Neuronal stem cell (in vitro differentiated cells): ENCODE data around the gene KDM6A.
"Not testable (repeated sequence)": the region's sequence is repeated elsewhere in the genome, so short reads cannot be mapped to it uniquely, and the experiment has no call there.

Source experiments
- DNase-seq: peaks from one replicate; pipeline ENCODE4 v3.0.0-alpha.2; 2013; ENCODE audit warnings: low spot score
- H2AFZ ChIP-seq: one replicate; pipeline ENCODE4 v1.6.1; 2013; ENCODE audit warnings: mild to moderate bottlenecking, low read length, inconsistent platforms
- H2AK5ac ChIP-seq: 2 replicates; pipeline ENCODE4 v1.6.1; 2013; ENCODE audit warnings: low read depth, mild to moderate bottlenecking, inconsistent platforms, low read length, moderate library complexity, mixed read lengths
- H2BK120ac ChIP-seq: 2 replicates; pipeline ENCODE4 v1.6.1; 2013; ENCODE audit warnings: low read depth, mild to moderate bottlenecking, inconsistent platforms, low read length, moderate library complexity, mixed read lengths
- H2BK12ac ChIP-seq: one replicate; pipeline ENCODE4 v1.6.1; 2013; ENCODE audit warnings: low read length, inconsistent platforms
- H2BK15ac ChIP-seq: 2 replicates; pipeline ENCODE4 v1.6.1; 2013; ENCODE audit warnings: mild to moderate bottlenecking, low read length, inconsistent platforms, mixed read lengths
- H2BK5ac ChIP-seq: one replicate; pipeline ENCODE4 v1.6.1; 2013; ENCODE audit warnings: inconsistent platforms, mild to moderate bottlenecking, low read length, moderate library complexity
- H3K14ac ChIP-seq: one replicate; pipeline ENCODE4 v1.6.1; 2013; ENCODE audit warnings: low read length, inconsistent platforms
- H3K18ac ChIP-seq: 2 replicates; pipeline ENCODE4 v1.6.1; 2013; ENCODE audit warnings: low read length, inconsistent platforms
- H3K23ac ChIP-seq: 2 replicates; pipeline ENCODE4 v1.6.1; 2013; ENCODE audit warnings: low read depth, mild to moderate bottlenecking, mixed read lengths, low read length, inconsistent platforms; ENCODE audit not compliant: poor library complexity
- H3K27ac ChIP-seq: replicated peaks from 3 replicates; pipeline ENCODE4 v1.5.1; 2013; ENCODE audit warnings: low read length, inconsistent platforms
- H3K27me3 ChIP-seq, 3 experiments: 2 replicates each; pipeline ENCODE4 v1.6.1; 2013; ENCODE audit warnings: low read length in 3 of 3, mild to moderate bottlenecking in 2 of 3, inconsistent platforms in 1 of 3, low read depth in 1 of 3, mixed read lengths in 1 of 3, moderate library complexity in 1 of 3; ENCODE audit not compliant: control insufficient read depth in 3 of 3, insufficient read depth in 3 of 3
- H3K36me3 ChIP-seq, 2 donors: replicated peaks in 1 of 2; 2 replicates each; pipeline ENCODE4 v1.6.1; 2013; ENCODE audit warnings: low read length in 2 of 2; ENCODE audit not compliant: control insufficient read depth in 2 of 2, insufficient read depth in 2 of 2
- H3K4ac ChIP-seq: 2 replicates; pipeline ENCODE4 v1.6.1; 2013; ENCODE audit warnings: inconsistent platforms, mild to moderate bottlenecking, low read length, moderate library complexity
- H3K4me1 ChIP-seq, 2 donors: 1 replicate in 1 of 2; 2 replicates in 1 of 2; pipeline ENCODE4 v1.6.1; 2013; ENCODE audit warnings: low read length in 2 of 2, low read depth in 1 of 2; ENCODE audit not compliant: control insufficient read depth in 2 of 2, insufficient read depth in 1 of 2
- H3K4me2 ChIP-seq: one replicate; pipeline ENCODE4 v1.6.1; 2013; ENCODE audit warnings: mild to moderate bottlenecking, low read length, inconsistent platforms; ENCODE audit not compliant: insufficient read depth, poor library complexity, severe bottlenecking
- H3K4me3 ChIP-seq, 2 donors: 2 replicates each; pipeline ENCODE4 v1.5.1; 2013; ENCODE audit warnings: low read length in 2 of 2, mild to moderate bottlenecking in 2 of 2, inconsistent platforms in 1 of 2, moderate library complexity in 1 of 2
- H3K79me1 ChIP-seq: one replicate; pipeline ENCODE4 v1.6.1; 2013; ENCODE audit warnings: low read depth, mild to moderate bottlenecking, inconsistent platforms, low read length, moderate library complexity
- H3K9ac ChIP-seq: one replicate; pipeline ENCODE4 v1.6.1; 2013; ENCODE audit warnings: mild to moderate bottlenecking, low read depth, low read length, inconsistent platforms; ENCODE audit not compliant: poor library complexity
- H3K9me3 ChIP-seq, 2 donors: replicated peaks in 1 of 2; 2 replicates each; pipeline versions ENCODE3 to v1.6.1; 2013; ENCODE audit warnings: low read length in 2 of 2, mild to moderate bottlenecking in 2 of 2, inconsistent platforms in 1 of 2, low read depth in 1 of 2, mixed read lengths in 1 of 2, moderate library complexity in 1 of 2; ENCODE audit not compliant: control insufficient read depth in 2 of 2, insufficient read depth in 1 of 2
- H4K8ac ChIP-seq: one replicate; pipeline ENCODE4 v1.6.1; 2013; ENCODE audit warnings: low read depth, mild to moderate bottlenecking, inconsistent platforms, low read length, moderate library complexity
- H4K91ac ChIP-seq: one replicate; pipeline ENCODE4 v1.6.1; 2013; ENCODE audit warnings: low read length, low read depth, mild to moderate bottlenecking, inconsistent platforms; ENCODE audit not compliant: poor library complexity
- WGBS, 2 donors: extraction: QIAGEN DNeasy Blood & Tissue Kit; methylation state at CpG; one replicate each; pipeline ENCODE4 v1.1.7; 2013; ENCODE audit warnings: missing lambda C conversion rate in 2 of 2, mixed read lengths in 1 of 2; ENCODE audit not compliant: insufficient read length in 2 of 2, insufficient replicate concordance in 1 of 2; ENCODE audit errors: extremely low coverage in 2 of 2; 5-methylcytosine and 5-hydroxymethylcytosine counted together

The KDM6A gene

DNA sequence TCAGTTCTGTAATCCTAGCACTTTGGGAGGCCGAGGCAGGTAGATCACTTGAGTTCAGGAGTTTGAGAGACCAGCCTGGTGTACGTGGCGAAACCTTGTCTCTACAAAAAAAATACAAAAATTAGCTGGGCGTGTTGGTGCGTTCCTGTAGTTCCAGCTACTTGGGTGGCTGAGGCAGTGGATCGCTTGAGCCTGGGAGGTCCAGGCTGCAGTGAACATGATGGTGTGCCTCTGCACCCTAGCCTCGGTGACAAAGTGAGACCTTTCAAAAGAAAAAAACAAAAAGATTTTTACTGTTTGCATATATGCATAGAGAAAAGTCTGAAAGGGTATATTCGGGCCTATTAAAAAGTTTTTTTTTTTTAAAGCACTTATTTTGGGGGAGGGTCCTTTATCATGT, 76.1 kb downstream of the KDM6A start:
- Histone ChIP-seq H2BK5ac (no peak overlapping the region), H3K9me3 (peaks cover 0 to 20% of the 10 kb centered on the region in 2 donors), H2AK5ac (no peak overlapping the region), H3K14ac (no peak overlapping the region), H3K4me1 (no peaks in the 10 kb centered on the region), H2AFZ (no peak overlapping the region), H3K4ac (no peak overlapping the region), H3K27me3 (no peaks in the 10 kb centered on the region), H3K18ac (no peak overlapping the region), H3K27ac (no peak overlapping the region), H2BK12ac (no peak overlapping the region), H3K4me2 (no peak overlapping the region), H3K4me3 (no peak overlapping the region), H2BK120ac (no peak overlapping the region), H4K91ac (no peak overlapping the region), H3K36me3 (no peaks in the 10 kb centered on the region), H3K79me1 (no peaks in the 10 kb centered on the region), H2BK15ac (no peak overlapping the region), H3K23ac (no peak overlapping the region), H3K9ac (no peak overlapping the region), H4K8ac (no peak overlapping the region)
- no peak for DNase-seq
- WGBS, 2 donors: no CpG with 5 or more reads among the region's 8 CpGs

DNA sequence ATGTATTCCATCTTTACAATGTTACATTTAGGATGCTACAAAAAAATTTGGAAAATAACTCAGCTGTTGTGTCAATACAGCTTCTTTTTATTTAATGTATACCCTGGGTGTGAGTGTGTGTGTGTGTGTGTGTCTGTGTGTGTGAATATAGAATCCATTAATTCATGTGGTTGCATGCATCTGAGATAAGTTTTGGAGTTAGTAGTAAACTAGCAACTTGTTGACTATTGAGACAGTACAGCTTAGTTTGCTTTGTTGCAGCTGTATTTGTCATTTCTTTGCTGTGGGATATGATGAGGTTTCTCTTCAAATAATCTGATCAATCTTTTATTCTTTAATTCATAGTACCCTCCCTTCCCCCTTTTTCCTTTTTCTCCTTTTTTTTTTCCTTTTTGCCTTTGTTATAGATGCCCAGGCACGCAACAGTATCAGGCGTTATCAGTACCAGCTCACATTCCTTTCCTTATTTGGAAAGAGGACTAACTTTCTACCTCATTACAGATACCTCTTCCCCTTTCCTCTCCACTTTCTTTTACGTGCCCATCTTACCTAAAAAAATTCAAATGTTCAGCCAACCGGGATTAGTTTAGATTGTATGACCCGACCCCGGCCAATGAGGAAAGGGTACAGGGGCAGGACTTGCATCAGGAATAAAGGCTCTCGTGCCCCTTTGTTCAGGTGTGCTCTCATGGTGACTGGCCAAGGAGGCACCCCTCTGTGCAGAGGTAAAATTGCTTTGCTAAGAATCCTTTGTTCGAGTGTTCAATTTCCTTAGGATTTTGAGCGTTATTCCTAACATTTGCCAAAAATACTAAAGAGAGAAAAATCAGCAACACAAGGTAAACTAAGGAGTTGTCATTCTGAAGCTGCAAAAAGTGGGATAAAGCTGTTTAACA, 77.7 kb downstream of the KDM6A start:
- H3K27ac ChIP-seq: peak overlapping the region; percentile 64
- not testable (repeated sequence) for H3K9ac ChIP-seq

DNA sequence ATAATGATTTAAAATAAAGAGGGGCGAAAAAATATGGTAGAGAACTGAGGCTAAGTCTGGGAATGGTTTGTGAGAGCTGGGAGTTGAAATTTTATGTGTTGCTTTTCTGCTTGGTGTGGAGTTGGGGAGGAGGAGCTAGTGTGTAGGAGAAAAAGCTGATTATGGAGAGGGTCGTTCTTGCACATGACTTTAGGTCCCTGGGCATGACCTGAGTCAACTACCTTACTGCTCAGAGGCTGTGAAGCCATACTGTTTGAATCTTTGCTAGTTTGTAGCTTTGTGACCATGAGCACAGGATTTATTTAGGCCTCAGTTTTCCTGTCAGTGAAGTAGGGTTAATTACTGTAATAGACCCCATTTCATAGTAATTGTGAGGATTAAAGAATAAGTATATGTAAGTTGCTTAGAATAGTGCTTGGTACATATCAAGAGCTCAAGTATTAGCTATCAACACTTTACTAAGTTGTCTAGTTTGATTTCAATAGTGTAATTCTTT, 78.6 kb downstream of the KDM6A start:
- H2BK12ac ChIP-seq: no peak overlapping the region
- H2BK15ac ChIP-seq: no peak overlapping the region
- no peak overlapping the region for H4K91ac ChIP-seq
- H3K4ac ChIP-seq: no peak overlapping the region
- H3K9ac ChIP-seq: no peak overlapping the region
- H2BK120ac ChIP-seq: no peak overlapping the region
- H3K18ac ChIP-seq: no peak overlapping the region
- H3K14ac ChIP-seq: no peak overlapping the region
- H3K36me3 ChIP-seq: no peaks in the 10 kb centered on the region
- WGBS, 2 donors: no CpG with 5 or more reads among the region's 2 CpGs
- H3K4me2 ChIP-seq: no peak overlapping the region
- no peak overlapping the region for H3K27ac ChIP-seq
- no peak for DNase-seq
- H3K4me1 ChIP-seq: no peaks in the 10 kb centered on the region
- H3K79me1 ChIP-seq: no peaks in the 10 kb centered on the region
- H2AFZ ChIP-seq: no peak overlapping the region
- no peak overlapping the region for H2BK5ac ChIP-seq
- H4K8ac ChIP-seq: no peak overlapping the region
- H2AK5ac ChIP-seq: no peak overlapping the region
- no peaks in the 10 kb centered on the region for H3K27me3 ChIP-seq
- H3K23ac ChIP-seq: no peak overlapping the region
- H3K4me3 ChIP-seq: peak overlapping the region in 1 of 2 donors; percentile 72
- H3K9me3 ChIP-seq: peaks cover 0 to 5% of the 10 kb centered on the region in 2 donors

More for the DNA sequence above, 77.7 kb downstream of the KDM6A start:
- not testable (repeated sequence) for H4K8ac ChIP-seq, H3K4ac ChIP-seq, H3K27me3 ChIP-seq, H3K36me3 ChIP-seq, H2AK5ac ChIP-seq, H2BK5ac ChIP-seq, DNase-seq, H3K18ac ChIP-seq, H4K91ac ChIP-seq, H3K9me3 ChIP-seq, H2BK120ac ChIP-seq, H3K79me1 ChIP-seq, H3K14ac ChIP-seq, H2AFZ ChIP-seq, H2BK15ac ChIP-seq, H3K4me1 ChIP-seq, H3K23ac ChIP-seq, H2BK12ac ChIP-seq, H3K4me3 ChIP-seq
- peak overlapping the region; percentile 11 for H3K4me2 ChIP-seq
- no CpG with 5 or more reads among the region's 9 CpGs for WGBS, 2 donors

DNA sequence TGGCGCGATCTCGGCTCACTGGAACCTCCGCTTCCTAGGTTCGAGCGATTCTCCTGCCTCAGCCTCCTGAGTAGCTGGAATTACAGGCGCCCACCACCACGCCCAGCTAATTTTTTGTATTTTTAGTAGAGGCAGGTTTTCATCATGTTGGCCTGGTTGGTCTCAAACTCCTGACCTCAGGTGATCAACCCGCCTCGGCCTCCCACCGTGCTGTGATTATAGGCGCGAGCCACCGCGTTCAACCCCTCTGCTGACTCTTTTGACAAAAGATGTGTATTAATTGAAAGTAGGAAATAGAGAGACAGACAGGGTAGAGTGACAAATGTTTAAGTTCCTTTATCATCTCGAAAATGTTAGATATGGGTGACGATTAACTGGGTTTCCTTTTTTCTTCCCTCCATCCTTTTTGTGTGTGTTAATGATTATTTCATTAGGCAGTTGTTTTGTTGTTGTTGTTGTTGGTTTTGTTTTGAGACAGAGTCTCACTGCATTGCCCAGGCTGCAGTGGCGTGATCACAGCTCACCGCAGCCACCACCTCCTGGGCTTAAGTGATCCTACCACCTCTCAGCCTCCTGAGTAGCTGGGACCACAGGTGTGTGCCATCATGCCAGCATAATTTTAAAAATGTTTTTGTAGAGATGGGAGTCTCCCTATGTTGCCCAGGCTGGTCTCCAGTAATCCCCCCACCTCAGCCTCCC, 79.5 kb downstream of the KDM6A start:
- no peak overlapping the region for H3K4me3 ChIP-seq
- H3K79me1 ChIP-seq: no peaks in the 10 kb centered on the region
- H3K4ac ChIP-seq: no peak overlapping the region
- no peak overlapping the region for H4K91ac ChIP-seq
- H3K9ac ChIP-seq: no peak overlapping the region
- H3K14ac ChIP-seq: no peak overlapping the region
- no peak overlapping the region for H4K8ac ChIP-seq
- no peak overlapping the region for H3K27ac ChIP-seq
- no peaks in the 10 kb centered on the region for H3K27me3 ChIP-seq
- no peak overlapping the region for H2AFZ ChIP-seq
- H2BK15ac ChIP-seq: no peak overlapping the region
- no peak for DNase-seq
- WGBS, 2 donors: no CpG with 5 or more reads among the region's 19 CpGs
- no peak overlapping the region for H2AK5ac ChIP-seq
- no peaks in the 10 kb centered on the region for H3K9me3 ChIP-seq
- H3K4me1 ChIP-seq: no peaks in the 10 kb centered on the region
- H3K36me3 ChIP-seq: no peaks in the 10 kb centered on the region
- no peak overlapping the region for H3K23ac ChIP-seq
- no peak overlapping the region for H2BK12ac ChIP-seq
- no peak overlapping the region for H2BK5ac ChIP-seq
- peak overlapping the region; percentile 11 for H3K4me2 ChIP-seq
- H2BK120ac ChIP-seq: no peak overlapping the region
- no peak overlapping the region for H3K18ac ChIP-seq
